SU-DHL-6 (cell line): ENCODE measurements around the gene DMBX1.

Source experiments
- CTCF ChIP-seq: fragments of 200-600 bp; sonication (generic); IDR thresholded peaks from one replicate; pipeline ENCODE4 v1.5.1; 2017; ENCODE audit warnings: antibody characterized with exemption, mild to moderate bottlenecking, low read length, moderate library complexity; ENCODE audit not compliant: insufficient read depth, poor library complexity, severe bottlenecking
- EZH2phosphoT487 ChIP-seq: fragments of 200-600 bp; sonication (generic), shearing (Covaris generic); conservative IDR thresholded peaks from 2 replicates; pipeline ENCODE4 v1.6.1; 2018; ENCODE audit warnings: mild to moderate bottlenecking, antibody characterized with exemption, low read length, moderate library complexity, mixed read lengths

- TF ChIP-seq CTCF: no peak
- no peak for TF ChIP-seq EZH2phosphoT487
These were observed 45.2 kb upstream of the DMBX1 start for GRCh38 chr1:46444466-46444865.
